Body of pancreas (tissue), 4 donors: ENCODE results near the gene RASA2.

ENCODE experiments used
- POLR2A ChIP-seq, 3 donors: fragments of 450-650 bp; IDR thresholded peaks; one replicate each; pipeline ENCODE4 v1.6.1; 2016; ENCODE audit warnings: antibody characterized with exemption in 3 of 3, mild to moderate bottlenecking in 2 of 3
- TF ChIP-seq, protein P1 (sequence below), 7 experiments: fragments of 450-650 bp in 4 of 7; fragments of 200-600 bp in 3 of 7; sonication (generic) in 3 of 7; IDR thresholded peaks; one replicate each; pipeline ENCODE4 v1.5.1; 2016 to 2019; ENCODE audit warnings: antibody characterized with exemption in 7 of 7

DNA sequence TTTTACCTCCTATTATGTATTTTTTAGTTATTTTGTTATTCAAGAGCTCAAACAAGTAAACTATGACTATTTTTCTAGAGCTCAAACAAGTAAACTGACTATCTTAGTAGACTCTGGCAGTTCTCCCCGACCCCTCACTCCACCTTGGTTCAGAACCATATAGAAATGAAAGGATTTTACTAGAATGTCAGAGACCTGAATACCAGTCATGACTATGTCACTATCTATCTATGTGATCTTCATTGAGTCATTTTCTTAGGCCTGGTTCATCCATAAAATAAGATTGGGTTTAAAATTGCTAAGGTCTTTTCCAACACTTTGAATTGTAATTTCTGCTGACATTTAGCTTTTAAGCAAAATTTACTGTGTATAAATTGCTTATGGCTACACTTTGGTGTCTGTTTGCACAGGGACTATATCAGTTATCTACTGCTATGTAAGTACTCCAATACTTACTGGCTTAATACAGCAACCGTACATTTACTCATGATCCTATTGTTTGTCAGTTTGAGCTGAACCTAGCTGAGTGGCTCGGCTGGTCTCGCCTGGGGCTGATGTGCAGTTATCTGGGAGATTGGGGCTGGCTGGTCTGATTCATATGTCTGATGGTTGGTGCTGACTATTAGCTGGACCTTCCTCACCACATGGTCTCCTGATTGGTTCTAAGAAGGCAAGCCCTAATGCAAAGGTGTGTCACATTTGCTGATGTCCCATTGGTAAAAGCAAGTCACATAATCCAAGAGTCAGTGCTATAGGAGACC is 37.0 kb downstream of the RASA2 start:
- TF ChIP-seq, protein P1, sequence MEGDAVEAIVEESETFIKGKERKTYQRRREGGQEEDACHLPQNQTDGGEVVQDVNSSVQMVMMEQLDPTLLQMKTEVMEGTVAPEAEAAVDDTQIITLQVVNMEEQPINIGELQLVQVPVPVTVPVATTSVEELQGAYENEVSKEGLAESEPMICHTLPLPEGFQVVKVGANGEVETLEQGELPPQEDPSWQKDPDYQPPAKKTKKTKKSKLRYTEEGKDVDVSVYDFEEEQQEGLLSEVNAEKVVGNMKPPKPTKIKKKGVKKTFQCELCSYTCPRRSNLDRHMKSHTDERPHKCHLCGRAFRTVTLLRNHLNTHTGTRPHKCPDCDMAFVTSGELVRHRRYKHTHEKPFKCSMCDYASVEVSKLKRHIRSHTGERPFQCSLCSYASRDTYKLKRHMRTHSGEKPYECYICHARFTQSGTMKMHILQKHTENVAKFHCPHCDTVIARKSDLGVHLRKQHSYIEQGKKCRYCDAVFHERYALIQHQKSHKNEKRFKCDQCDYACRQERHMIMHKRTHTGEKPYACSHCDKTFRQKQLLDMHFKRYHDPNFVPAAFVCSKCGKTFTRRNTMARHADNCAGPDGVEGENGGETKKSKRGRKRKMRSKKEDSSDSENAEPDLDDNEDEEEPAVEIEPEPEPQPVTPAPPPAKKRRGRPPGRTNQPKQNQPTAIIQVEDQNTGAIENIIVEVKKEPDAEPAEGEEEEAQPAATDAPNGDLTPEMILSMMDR (IDR thresholded peaks at IDR 0.05), result no peak
- TF ChIP-seq POLR2A (IDR thresholded peaks at IDR 0.05), result no peak
